HG02870 (cell line): Measurements from ENCODE around the gene MSH3.

Source experiments
- ATAC-seq: cut with Tn5 transposase; IDR thresholded peaks from one replicate; pipeline ENCODE4 v1.9.1; 2021; ENCODE audit warnings: mild to moderate bottlenecking, moderate library complexity; ENCODE audit not compliant: unreplicated experiment

Gene MSH3

DNA sequence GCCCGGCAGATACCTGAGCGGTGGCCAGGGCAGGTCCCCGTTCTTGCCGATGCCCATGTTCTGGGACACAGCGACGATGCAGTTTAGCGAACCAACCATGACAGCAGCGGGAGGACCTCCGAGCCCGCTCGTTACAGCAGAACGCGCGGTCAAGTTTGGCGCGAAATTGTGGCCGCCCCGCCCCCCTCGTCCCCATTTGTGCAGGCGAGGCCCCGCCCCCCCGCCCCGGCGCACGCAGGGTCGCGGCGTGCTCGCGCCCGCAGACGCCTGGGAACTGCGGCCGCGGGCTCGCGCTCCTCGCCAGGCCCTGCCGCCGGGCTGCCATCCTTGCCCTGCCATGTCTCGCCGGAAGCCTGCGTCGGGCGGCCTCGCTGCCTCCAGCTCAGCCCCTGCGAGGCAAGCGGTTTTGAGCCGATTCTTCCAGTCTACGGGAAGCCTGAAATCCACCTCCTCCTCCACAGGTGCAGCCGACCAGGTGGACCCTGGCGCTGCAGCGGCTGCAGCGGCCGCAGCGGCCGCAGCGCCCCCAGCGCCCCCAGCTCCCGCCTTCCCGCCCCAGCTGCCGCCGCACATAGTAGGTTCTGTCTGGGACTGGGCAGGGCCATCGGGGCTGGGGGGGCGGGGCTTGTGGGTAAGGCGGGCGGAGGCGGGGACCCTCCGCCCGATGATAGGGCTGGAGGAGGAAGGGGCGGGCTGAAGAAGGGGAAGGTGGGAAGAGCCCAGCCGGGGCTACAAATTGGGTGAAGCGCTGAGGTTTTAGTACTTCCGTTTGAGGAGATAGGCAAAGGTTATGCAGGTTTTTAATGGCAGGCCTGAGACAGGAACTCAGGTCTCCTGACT lies at the start of gene MSH3, which contains the start of gene DHFR:
Gene MSH3 (plus strand): TSS at position 262 of the 840 bp plus-strand sequence. CDS start 76 bp downstream, at position 338.
Gene DHFR (minus strand): TSS at position 593 of the 840 bp plus-strand sequence. CDS start 494 bp downstream, at position 99.
- peak; percentile 31 for ATAC-seq

- ATAC-seq: no peak
Observed at GRCh38 chr5:80607343-80607742, 47.1 kb upstream of the MSH3 start.

DNA sequence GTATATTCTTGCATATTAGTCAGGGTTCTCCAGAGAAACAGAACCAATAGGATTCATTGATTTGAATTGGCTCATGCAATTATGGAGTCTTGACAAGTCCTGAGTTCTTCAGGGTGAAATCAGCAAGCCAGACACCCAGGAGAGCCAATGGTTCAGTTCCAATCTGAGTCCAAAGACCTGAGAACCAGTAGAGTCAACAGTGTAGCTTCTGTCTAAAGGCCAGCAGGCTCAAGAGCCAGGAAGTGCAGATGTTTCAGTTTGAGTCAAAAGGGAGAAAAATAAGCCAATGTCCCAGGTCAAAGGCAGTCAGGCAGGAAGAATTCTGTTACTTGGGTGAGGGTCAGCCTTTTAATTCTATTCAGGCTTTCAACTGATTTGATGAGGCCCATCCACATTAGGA lies 46.6 kb upstream of the MSH3 start:
- ATAC-seq: peak; percentile 79

- ATAC-seq: no peak
Observed at GRCh38 chr5:80608731-80609130, 45.7 kb upstream of the MSH3 start.

DNA sequence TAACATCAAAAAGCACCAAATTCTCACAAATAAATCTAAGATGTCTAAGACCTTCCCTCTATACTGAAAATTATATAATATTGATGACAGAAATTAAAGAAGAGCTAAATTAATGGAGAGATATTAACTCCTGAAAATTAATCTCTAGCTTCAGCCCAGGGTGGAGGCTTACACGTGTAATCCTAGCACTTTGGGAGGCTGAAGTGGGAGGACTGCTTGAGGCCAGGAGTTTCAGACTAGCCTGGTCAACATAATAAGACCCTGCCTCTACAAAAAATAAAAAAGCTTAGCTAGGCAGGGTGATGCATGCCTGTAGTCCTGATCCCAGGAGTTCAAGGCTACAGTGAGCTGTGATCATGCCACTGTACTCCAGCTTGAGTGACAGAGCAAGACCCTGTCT lies 44.8 kb upstream of the MSH3 start:
- no peak for ATAC-seq

DNA sequence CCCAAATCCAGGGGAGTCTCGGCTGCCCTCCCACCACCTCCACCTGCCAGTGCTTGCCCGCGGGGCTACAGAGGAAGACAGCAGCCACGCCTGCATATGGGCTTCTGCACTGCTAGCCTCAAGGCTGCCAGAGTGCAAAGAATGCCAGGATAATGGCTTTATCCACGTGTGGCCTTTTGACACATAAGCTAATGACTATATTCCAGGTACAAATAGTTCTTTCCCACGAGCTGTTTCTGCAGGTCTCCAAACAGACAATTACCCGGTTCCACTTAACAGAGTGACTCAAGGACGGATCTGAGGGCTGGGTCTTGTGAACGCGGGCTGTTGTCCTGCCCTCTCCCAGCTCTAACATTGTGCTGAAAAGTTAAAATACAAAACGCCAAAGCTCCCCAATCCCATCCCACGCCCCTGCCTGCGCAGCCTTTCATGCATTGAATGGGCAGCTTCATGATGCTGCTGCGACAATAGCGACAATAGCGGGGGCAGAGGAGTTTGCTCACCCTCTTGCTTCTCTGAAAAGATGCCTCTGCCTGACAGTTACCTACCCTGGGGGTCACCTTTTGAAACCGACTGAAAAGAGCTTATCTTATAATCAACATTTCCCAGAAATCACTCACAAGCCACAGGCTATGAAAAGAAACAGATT lies 39.1 kb upstream of the MSH3 start:
- no peak for ATAC-seq

GRCh38 chr5:80618438-80618837 lies 36.0 kb upstream of the MSH3 start:
- ATAC-seq: no peak

GRCh38 chr5:80619086-80619485 lies 35.4 kb upstream of the MSH3 start:
- ATAC-seq: no peak

- ATAC-seq: no peak
Observed at GRCh38 chr5:80620211-80620610, 34.2 kb upstream of the MSH3 start.

GRCh38 chr5:80622756-80623155 lies 31.7 kb upstream of the MSH3 start:
- ATAC-seq: no peak

DNA sequence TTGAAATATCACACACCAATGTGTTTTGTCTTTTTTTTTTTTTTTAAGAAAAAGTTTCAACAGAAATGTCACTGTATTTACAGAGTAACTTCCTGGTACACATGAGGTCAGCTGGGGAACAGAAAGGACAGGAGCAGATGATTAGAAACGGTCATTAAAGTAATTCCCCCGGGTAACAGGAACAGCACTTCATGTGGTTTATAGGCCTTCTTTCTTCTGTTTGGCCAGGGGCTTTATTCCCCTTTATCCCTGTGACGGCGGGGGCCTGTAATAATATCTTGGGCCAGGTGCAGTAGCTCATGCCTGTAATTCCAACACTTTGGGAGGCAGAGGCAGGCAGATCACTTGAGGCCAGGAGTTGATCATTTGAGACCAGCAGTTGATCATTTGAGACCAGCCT lies 30.5 kb upstream of the MSH3 start:
- no peak for ATAC-seq

GRCh38 chr5:80625230-80625629 lies 29.2 kb upstream of the MSH3 start:
- ATAC-seq: no peak

DNA sequence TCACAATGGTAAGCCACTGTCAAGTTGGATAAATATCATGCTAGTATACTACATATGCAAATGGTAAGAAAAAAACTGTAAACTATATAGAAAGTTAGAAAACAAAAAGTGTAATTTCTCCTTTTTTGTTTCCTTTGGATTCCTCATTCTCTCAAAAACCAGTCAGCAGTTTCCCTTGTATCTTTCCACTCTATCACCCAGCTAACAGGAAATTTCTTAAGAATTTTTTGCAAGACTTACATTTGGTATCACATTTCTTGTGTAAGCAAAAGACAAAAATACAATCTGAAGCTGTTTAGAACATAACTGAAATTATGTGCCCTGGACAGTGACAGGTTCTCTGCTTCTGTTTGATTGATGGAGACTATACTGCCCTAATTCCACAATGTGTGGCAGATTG lies 25.2 kb upstream of the MSH3 start:
- no peak for ATAC-seq

DNA sequence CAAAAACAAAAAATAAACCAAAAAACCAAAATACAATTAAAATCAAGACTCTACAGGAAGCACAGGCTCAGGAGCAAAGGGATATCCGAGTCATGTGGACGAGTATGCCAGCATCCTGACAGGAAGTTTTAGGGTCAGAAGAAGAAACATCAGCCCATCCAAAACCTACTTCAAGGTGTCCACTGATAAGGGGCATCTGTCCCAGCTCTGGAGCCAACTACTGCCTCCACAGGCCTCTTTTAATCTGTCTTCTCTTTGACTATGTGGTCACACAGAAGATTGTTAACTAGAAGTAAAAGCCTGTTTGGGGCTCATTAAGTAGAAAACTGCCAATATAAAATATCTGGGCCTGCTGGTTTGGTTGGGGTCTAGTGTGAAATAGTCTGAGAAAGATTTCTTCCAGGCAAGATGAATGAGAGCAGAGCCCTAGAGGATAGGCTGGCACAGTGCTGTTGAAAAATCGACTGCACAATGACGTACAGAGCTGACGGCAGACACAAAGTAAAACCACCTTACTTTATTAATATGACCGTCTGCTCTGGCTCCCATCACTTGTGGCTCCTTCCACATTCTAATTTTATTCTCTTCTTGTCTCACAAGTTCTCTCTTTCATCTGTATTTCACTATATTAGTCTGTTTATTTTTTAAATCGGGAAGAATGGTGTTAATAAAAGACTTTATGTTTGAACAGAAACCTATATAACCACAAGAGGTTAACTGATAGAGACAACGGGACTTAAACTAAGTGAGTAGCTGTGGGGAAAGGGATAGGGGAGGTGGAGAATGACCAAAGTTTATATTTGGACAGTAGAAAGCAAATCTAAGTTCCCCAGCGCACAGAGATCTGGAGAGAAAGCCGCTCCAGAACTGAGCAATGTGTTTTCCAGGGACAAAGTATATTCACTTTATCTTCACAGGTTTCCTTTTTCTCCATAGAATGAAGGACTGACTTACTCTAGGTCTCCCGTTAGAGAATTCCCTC lies 22.9 kb upstream of the MSH3 start:
- ATAC-seq: no peak

DNA sequence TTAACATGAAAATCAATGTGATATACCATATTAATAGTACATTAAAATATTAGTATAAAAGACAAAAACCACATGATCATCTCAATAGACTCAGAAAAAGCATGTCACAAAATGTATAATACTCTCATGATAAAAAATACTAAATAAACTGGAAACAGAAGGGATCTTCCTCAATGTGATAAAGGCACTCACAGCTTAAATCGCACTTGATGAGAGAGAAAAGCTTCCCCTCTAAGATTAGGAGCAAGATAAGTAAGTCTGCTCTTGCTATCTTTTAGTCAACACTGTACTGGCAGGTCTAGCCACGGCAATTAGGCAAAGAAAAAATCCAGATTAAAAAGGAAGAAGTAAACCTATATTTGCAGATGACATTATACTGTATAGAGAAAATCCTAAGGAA lies 21.8 kb upstream of the MSH3 start:
- no peak for ATAC-seq

GRCh38 chr5:80634193-80634592 lies 20.3 kb upstream of the MSH3 start:
- no peak for ATAC-seq

DNA sequence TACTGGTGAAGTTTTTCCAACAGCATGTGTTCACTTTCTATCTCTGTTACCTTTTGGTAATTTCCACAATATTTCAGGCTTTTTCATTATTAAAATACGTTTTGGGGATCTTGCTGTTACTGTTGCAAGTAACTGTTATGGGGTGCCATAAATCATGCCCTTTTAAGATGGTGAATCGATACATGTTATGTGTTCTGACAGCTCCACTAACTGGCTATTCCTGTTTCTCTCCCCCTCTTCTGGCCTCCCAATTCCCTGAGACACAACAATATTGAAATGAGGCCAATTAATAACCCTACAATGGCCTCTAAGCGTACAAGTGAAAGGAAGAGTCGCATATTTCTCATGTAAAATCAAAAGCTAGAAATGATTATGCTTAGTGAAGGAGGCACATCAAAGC lies 13.1 kb upstream of the MSH3 start:
- no peak for ATAC-seq

DNA sequence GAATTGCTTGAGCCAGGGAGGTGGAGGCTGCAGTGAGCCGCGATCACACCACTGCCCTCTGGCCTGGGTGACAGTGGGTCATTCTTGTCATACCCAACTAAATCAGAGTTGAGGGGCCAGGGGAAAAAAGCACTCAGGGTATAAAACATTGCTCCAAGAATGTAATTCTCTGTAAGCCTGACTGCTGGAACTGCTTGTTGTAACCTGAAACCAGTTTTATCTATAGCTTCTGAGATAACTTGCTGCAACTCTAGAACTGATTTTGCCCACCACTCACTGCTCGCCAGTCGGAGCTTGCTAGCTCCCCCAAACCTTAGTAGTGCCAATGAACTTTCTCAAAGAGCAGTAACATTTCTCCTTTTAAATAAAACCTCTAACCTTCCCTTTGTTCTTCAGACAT lies 9.6 kb upstream of the MSH3 start:
- no peak for ATAC-seq

- ATAC-seq: no peak
Observed at GRCh38 chr5:80646926-80647325, 7.5 kb upstream of the MSH3 start.

- ATAC-seq: no peak
Observed at GRCh38 chr5:80653502-80653901, 950 bp upstream of the MSH3 start.

GRCh38 chr5:80654054-80654390 lies 430 bp upstream of the MSH3 start:
- ATAC-seq: no peak
